ENCODE measurements around the gene EID2.
A peak's percentile ranks its signal among the peaks of the same experiment; 100 is the strongest.

The EID2 gene

DNA sequence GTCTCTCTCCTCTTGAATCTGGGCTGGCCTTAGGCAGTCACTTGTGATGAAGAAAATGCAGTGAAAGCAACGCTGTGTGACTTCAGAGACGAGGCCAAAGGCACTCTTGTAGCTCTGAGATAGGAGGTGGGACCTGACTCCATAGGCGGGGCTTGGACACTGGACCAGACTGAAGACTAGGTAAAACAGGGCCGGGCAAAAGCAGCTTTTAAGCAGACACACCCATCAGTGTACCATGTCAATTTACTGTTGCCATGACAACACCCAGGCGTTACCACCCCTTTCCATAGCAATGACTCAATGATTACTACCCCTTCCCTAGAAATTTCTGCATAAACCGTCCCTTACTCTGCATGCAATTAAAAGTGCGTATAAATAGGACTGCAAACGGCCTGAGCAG, 6.6 kb upstream of the EID2 start:
- ATAC-seq, result no peak
- no peaks in the 10 kb centered on the region for H3K36me3 Mint-ChIP-seq
- H3K9me3 Mint-ChIP-seq, result no peaks in the 10 kb centered on the region
- peaks cover 17% of the 10 kb centered on the region for H3K4me1 Mint-ChIP-seq
- H3K27me3 Mint-ChIP-seq, result no peaks in the 10 kb centered on the region
- H3K4me3 Mint-ChIP-seq, result no peak overlapping the region
- H3K27ac Mint-ChIP-seq, result no peak overlapping the region

DNA sequence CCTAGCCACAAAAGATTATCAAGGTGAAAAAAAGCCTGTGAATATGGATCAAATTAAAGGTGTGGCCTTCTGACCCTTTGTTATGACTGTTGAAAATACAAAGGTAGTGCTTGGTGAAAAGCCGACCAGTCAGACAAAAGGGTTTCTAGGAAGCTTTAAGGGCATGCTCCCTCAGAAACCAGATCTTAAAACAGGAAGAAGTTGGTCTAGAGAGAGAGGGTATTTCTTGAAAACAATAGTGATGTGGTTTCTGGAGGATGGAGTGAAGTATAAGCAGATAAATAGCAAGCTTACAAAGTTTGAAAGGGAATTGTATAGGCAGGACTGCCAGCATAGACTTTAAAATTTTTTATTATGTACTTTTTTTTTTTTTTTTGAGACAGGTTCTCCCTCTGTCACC, 5.0 kb upstream of the EID2 start:
- no peak overlapping the region for H3K27ac Mint-ChIP-seq
- H3K36me3 Mint-ChIP-seq, result no peaks in the 10 kb centered on the region
- H3K4me3 Mint-ChIP-seq, result no peak overlapping the region
- H3K27me3 Mint-ChIP-seq, result no peaks in the 10 kb centered on the region
- ATAC-seq, result no peak
- no peaks in the 10 kb centered on the region for H3K9me3 Mint-ChIP-seq
- peaks cover 15% of the 10 kb centered on the region for H3K4me1 Mint-ChIP-seq

DNA sequence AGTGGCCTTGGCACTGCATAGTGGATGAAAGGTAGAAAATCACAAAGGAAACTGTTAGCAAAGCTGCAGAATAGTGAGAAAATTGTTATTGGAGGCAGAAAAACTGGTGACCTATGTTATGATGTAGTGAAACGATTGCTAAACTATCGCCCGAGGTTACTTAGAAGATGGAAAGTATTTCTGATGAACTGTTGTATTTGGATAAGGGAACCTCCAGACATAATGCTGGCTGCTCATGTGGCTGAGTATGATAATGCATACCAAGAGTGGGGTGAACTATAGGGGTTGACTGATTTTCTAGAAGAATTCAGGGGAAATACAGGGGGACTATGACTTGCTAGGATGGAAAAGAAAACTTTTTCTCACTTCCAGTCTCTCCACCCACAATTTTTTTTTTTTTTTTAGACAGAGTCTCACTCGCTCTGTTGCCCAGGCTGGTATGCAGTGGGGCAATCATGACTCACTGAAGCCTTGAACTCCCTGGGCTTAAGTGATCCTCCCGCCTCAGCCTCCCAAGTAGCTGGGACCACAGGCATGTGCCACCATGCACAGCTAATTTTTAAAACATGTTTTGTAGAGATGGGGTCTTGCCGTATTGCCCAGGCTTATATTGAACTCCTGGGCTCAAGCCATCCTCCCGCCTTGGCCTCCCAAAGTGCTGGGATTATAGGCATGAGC, 4.4 kb upstream of the EID2 start:
- H3K36me3 Mint-ChIP-seq, result no peaks in the 10 kb centered on the region
- H3K4me3 Mint-ChIP-seq, result no peak overlapping the region
- H3K9me3 Mint-ChIP-seq, result no peaks in the 10 kb centered on the region
- H3K27me3 Mint-ChIP-seq, result no peaks in the 10 kb centered on the region
- ATAC-seq, result no peak
- no peak overlapping the region for H3K27ac Mint-ChIP-seq
- H3K4me1 Mint-ChIP-seq, result peaks cover 15% of the 10 kb centered on the region

DNA sequence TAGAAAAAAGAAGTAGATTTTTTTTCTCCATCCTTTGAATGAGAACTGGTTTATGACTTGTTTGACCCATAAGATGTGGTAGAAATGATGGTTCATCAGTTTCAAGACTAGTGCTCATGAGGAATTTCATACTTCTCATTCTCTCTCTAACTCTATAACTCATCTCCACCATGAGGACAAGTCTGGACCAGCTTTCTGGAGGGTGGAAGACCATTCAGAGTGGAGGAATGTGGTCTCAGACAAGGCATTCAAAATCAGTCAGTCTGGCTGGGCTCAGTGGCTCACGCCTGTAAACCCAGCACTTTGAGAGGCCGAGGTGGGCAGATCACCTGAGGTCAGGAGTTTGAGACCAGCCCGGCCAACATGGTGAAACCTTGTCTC, 3.5 kb upstream of the EID2 start:
- Mint-ChIP-seq H3K27me3 (no peaks in the 10 kb centered on the region), H3K36me3 (no peaks in the 10 kb centered on the region), H3K4me3 (no peak overlapping the region), H3K4me1 (peaks cover 24% of the 10 kb centered on the region), H3K9me3 (no peaks in the 10 kb centered on the region), H3K27ac (no peak overlapping the region)
- no peak for ATAC-seq

DNA sequence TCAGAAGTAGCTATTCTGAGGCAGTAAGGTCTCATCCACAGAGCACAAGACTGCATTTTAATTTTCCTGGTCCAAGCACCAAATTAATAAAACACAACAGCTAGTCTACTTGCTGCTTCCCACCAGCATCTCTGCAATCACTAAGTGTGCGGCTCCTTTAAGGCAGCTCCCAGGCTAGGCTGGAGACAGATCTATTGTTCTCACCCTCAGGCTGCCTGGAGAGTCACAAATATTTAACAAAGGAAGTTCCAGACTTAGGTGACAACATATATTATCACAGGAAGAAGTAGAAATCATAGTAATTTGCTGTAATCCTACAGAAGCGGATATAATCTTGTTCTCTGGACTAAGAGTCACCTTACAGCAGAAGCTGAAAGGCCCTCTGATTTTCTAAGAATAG, 2.2 kb upstream of the EID2 start:
- no peak for ATAC-seq
- no peak overlapping the region for H3K4me3 Mint-ChIP-seq
- H3K4me1 Mint-ChIP-seq, result peaks cover 37% of the 10 kb centered on the region
- no peaks in the 10 kb centered on the region for H3K27me3 Mint-ChIP-seq
- peak overlapping the region; percentile 88 for H3K27ac Mint-ChIP-seq
- no peaks in the 10 kb centered on the region for H3K36me3 Mint-ChIP-seq
- no peaks in the 10 kb centered on the region for H3K9me3 Mint-ChIP-seq

DNA sequence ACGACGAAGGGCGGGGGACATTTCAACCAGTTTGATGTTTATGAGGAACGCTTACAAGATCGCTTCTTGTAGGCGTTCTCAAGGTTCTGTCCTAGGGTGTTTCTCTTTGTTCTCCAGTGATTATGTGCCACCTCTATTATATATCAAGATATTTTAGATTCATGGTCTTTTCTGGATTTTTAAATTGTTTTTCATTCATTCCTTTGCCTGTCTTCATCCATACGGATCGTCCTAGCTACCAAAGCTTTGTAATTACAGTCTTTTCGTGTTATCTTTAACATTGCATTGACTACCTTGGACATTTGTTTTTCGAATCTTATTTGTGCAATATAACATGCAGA, 342 bp upstream of the EID2 start:
- Mint-ChIP-seq H3K27ac (peak overlapping the region; percentile 82), H3K36me3 (peaks cover 5% of the 10 kb centered on the region), H3K9me3 (no peaks in the 10 kb centered on the region), H3K4me1 (peaks cover 50% of the 10 kb centered on the region), H3K4me3 (peak overlapping the region; percentile 96), H3K27me3 (no peaks in the 10 kb centered on the region)
- ATAC-seq, result no peak

DNA sequence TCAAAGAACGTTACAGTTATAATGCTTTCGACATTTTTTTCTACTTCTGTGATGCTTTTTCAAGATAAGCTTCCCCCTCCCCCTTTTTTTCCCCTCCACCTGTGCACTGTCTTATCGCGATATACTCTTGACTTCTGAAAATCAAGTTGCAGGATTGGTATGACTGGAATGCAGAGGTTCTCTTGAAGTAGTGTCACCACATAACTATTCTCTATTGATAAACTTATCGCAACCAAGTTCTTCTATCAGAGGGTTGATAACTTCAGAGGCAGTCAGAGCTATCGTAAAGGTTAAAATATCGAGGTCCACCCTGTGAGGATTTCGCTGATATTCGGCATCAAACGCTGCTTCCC, 820 bp downstream of the EID2 start:
- Mint-ChIP-seq H3K36me3 (peaks cover 5% of the 10 kb centered on the region), H3K4me3 (peak overlapping the region; percentile 96), H3K9me3 (no peaks in the 10 kb centered on the region), H3K4me1 (peaks cover 51% of the 10 kb centered on the region), H3K27me3 (no peaks in the 10 kb centered on the region), H3K27ac (peak overlapping the region; percentile 82)
- peak; percentile 1 for ATAC-seq

DNA sequence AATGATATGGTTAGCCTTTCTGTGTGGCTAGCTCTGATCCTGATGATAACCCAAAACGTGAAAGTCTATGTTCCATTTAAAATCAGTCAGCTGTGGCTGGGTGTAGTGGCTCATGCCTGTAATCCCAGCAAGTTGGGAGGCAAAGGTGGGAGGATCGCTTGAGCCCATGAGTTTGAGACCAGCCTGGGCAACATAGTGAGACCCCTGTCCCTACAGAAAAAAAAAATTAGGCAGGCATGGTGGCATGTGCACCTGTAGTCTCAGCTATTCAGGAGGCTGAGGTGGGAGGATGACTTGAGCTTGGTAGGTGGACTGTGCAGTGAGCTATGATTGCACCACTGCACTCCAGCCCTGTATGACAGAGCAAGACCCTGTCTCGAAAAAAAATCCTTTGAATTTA, 6.2 kb downstream of the EID2 start:
- no peaks in the 10 kb centered on the region for H3K9me3 Mint-ChIP-seq
- H3K4me1 Mint-ChIP-seq, result peaks cover 40% of the 10 kb centered on the region
- H3K4me3 Mint-ChIP-seq, result no peak overlapping the region
- H3K27me3 Mint-ChIP-seq, result no peaks in the 10 kb centered on the region
- peaks cover 5% of the 10 kb centered on the region for H3K36me3 Mint-ChIP-seq
- ATAC-seq, result no peak
- no peak overlapping the region for H3K27ac Mint-ChIP-seq

DNA sequence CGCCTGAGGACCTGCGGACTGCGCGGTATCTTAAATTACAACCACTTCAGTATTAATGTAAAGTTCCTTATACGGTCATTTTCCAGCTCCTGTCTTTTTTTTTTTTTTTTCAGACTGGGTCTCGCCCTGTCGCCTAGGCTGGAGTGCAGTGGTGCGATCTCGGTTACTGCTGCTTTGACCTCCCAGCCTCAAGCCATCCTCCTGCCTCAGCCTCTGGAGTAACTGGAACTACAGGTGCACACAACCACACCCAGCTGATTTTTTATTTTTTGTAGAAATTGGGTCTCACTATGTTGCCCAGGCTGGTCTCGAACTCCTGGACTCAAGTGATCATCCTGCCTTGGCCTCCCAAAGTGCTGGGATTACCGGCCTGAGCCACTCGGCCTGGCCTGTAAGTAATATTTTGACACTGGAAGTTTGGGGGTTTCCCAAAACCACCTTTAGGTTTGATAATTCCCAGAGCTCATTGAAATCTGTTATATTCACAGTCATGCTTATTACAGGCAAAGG, 6.9 kb downstream of the EID2 start:
- Mint-ChIP-seq H3K36me3 (peaks cover 5% of the 10 kb centered on the region), H3K27me3 (no peaks in the 10 kb centered on the region), H3K4me1 (peaks cover 36% of the 10 kb centered on the region), H3K4me3 (peak overlapping the region; percentile 94), H3K9me3 (no peaks in the 10 kb centered on the region), H3K27ac (peak overlapping the region; percentile 72)
- ATAC-seq, result peak; percentile 42

DNA sequence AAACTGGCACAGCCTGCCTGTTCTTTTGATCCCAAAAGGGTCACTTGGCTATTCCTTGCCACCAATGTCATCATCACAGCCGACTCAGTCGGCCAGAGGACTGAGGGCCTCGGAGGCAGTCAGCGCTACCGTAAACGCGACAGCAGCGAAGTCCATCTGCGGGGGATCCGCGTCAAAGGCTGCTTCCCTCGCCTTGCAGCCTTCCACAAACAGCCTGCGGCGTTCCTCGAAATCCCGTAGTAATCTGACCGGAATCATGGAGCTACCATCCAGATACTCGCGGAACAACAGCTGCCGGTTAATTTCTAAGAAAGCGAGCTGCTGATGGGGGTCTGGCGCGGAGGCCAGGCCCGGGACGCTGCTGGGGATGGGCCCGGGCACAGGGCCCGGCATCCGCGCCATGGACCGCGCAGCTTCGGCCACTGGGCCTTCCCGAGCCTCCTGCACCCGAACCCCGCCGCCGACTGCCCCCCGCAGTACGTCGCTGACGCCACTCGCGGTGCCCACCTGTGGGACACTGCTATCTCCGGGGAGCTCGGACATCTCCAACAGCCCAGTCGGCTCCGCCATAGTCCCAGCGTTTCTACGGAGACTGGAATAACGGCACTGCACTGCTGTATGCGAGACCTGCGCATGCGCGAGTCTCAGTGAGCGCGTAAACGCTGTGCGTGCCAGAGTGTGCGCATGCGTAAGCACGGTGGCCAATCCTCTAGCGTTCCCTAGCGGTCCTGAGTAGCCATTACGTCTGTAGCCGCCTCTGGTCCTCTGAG, 7.5 kb downstream of the EID2 start, which contains the start of gene EID2B:
Gene EID2B, minus strand, starts transcription at position 620 of the 770 bp plus-strand sequence. Its CDS starts 50 bp downstream, at position 570.
- Mint-ChIP-seq H3K9me3 (no peaks in the 10 kb centered on the region), H3K4me3 (peak within 1 kb of the TSS; percentile 94)

DNA sequence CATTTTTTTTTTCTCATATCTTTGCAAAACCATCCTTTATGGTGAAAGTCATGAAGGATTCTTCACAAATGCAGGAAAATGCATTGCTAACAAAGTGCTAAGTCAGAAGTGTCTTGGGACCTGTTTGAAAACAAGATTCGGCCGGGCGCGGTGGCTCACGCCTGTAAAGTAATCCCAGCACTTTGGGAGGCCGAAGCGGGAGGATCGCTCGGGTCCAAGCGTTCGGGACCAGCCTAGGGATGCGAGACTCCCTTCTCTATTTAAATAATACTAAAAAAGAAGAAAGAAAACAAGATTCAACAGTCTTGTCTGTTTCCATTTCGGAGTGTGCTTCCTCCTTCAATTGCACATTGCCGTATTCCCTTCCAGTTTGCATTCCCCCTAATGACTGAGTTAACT, 8.1 kb downstream of the EID2 start:
- H3K27me3 Mint-ChIP-seq, result no peaks in the 10 kb centered on the region
- ATAC-seq, result no peak
- peaks cover 25% of the 10 kb centered on the region for H3K4me1 Mint-ChIP-seq
- H3K4me3 Mint-ChIP-seq, result peak overlapping the region; percentile 94
- H3K9me3 Mint-ChIP-seq, result no peaks in the 10 kb centered on the region
- H3K27ac Mint-ChIP-seq, result peak overlapping the region; percentile 72
- H3K36me3 Mint-ChIP-seq, result peaks cover 5% of the 10 kb centered on the region

More for the DNA sequence above, 7.5 kb downstream of the EID2 start, which contains the start of gene EID2B:
- ATAC-seq, result peak; percentile 94
- H3K36me3 Mint-ChIP-seq, result peaks cover 5% of the 10 kb centered on the region
- H3K4me1 Mint-ChIP-seq, result peaks cover 31% of the 10 kb centered on the region
- H3K27me3 Mint-ChIP-seq, result no peaks in the 10 kb centered on the region
- H3K27ac Mint-ChIP-seq, result peak within 1 kb of the TSS; percentile 72

DNA sequence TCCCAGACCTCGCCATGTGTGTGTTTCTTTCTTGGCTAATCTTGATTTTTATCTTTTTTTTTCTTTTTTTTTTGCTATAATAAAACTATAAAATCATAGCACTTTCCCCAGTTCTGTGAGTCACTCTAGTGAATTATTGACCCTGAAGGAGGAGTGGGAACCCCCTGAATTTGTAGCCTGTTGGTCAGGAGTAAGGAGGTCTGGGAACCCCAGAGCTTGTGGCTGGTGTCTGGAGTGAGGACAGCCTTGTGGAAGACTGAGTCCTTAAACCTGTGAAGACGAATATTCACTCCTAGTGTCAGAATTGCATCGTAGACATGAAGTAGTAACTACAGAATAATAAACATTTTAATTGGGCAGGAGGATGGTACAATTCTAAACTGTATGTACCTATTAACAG, 14.8 kb downstream of the EID2 start:
- H3K4me3 Mint-ChIP-seq, result no peak overlapping the region
- H3K27ac Mint-ChIP-seq, result no peak overlapping the region
- H3K4me1 Mint-ChIP-seq, result peaks cover 5% of the 10 kb centered on the region
- H3K36me3 Mint-ChIP-seq, result peaks cover 5% of the 10 kb centered on the region
- H3K27me3 Mint-ChIP-seq, result no peaks in the 10 kb centered on the region
- no peak for ATAC-seq
- H3K9me3 Mint-ChIP-seq, result no peaks in the 10 kb centered on the region

DNA sequence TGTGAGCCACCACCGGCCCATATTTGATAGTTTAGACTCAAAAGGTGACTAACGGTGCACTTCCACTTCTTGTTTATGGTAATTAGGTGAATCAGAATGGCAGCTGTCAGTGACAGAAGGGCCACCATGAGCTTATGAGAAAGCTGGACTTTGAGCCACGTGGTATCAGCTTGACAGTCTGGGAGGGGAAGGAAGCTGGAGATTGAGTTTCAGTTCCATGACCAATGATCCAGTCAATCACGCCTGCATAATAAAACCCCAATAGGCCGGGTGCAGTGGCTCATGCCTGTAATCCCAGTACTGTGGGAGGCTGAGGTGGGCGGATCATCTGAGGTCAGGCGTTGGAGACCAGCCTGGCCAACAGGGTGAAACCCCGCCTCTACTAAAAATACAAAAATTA, 15.5 kb downstream of the EID2 start:
- H3K27me3 Mint-ChIP-seq, result no peaks in the 10 kb centered on the region
- H3K4me3 Mint-ChIP-seq, result no peak overlapping the region
- ATAC-seq, result peak; percentile 81
- peaks cover 5% of the 10 kb centered on the region for H3K4me1 Mint-ChIP-seq
- no peaks in the 10 kb centered on the region for H3K9me3 Mint-ChIP-seq
- H3K36me3 Mint-ChIP-seq, result peaks cover 5% of the 10 kb centered on the region
- H3K27ac Mint-ChIP-seq, result peak overlapping the region; percentile 27

DNA sequence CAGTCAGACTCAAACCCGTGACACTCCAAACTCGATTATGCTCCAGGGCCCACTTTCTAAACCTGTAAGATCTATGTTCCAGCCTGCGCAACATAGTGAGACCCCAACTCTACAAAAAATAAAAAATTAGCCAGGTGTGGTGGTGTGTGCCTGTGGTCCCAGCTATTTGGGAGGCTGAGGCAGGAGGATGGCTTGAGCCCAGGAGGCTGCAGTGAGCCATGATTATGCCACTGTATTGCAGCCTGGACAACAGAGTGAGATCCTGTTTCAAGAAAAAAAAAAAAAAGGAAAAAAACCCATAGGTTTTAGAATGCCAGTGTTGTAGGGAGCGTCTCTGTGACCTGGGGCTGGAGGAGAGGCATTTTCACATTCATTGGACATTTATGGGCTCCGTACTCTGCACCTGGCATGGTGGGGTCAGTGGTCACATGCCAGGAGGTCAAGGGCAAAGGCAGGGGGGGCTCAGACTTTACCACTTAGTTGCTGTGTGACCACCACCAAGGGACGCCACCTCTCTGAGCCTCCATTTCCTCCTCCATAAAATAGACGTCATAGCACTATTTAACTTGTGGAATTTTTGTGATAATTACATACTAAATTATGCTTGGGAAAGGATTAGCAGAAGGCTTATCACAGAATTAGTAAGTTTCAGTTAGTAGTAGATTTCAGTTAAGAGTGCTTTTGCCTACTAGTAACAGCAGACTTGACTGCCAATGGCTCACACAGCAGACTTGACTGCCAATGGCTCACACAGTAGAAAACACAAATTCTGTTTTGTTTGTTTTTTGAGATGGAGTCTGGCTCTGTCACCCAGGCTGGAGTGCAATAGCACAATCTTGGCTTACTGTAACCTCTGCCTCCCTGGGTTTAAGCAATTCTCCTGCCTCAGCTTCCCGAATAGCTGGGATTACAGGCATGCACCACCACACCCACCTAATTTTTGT, 19.1 kb downstream of the EID2 start:
- Mint-ChIP-seq H3K9me3 (no peaks in the 10 kb centered on the region), H3K27ac (no peak overlapping the region), H3K36me3 (peaks cover 5% of the 10 kb centered on the region), H3K4me1 (peaks cover 8% of the 10 kb centered on the region), H3K27me3 (peaks cover 26% of the 10 kb centered on the region), H3K4me3 (no peak overlapping the region)
- no peak for ATAC-seq

DNA sequence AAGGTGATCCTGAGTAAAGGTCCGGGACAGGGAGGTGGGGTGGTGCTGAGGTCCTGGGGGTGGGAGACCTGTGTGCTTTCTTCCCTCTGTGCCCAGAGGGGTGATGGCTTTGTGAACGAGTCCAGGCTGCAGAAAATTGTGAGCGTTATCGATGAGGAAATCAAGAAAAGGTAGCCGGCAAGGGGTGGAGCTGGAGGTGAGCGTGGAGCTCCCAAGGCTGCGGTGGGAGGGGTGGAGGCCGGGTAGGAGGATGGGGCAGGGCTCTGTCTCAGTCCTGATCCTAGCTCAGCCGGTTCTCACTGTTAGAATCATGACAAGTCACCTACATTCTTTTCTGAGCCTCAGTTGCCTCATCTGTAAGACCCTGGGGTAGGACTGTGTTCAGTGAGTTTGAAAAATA, 21.0 kb downstream of the EID2 start:
- Mint-ChIP-seq H3K36me3 (no peaks in the 10 kb centered on the region), H3K27ac (no peak overlapping the region), H3K4me1 (peaks cover 22% of the 10 kb centered on the region), H3K27me3 (peaks cover 42% of the 10 kb centered on the region), H3K4me3 (no peak overlapping the region), H3K9me3 (no peaks in the 10 kb centered on the region)
- ATAC-seq, result no peak
